OCI-LY1 (cell line): Measurements from ENCODE around the gene MBD5.

Experiments used
- H2AFZ ChIP-seq: fragments of 200-600 bp; sonication (generic), shearing (Covaris generic); 2 replicates; pipeline ENCODE4 v1.6.0; 2014; ENCODE audit warnings: antibody characterized with exemption, mild to moderate bottlenecking, low read length
- H3F3A ChIP-seq: fragments of 200-600 bp; sonication (generic), shearing (Covaris generic); 2 replicates; pipeline ENCODE4 v1.6.0; 2014; ENCODE audit warnings: mild to moderate bottlenecking, antibody characterized with exemption, low read length, moderate library complexity; ENCODE audit not compliant: insufficient read depth
- H3K27ac ChIP-seq: fragments of 200-600 bp; sonication (generic); 2 replicates; pipeline ENCODE4 v1.5.1; 2014; ENCODE audit warnings: low read length, mixed run types, mild to moderate bottlenecking, low read depth; ENCODE audit not compliant: poor library complexity, severe bottlenecking
- H3K27me3 ChIP-seq: fragments of 200-600 bp; sonication (generic); 2 replicates; pipeline ENCODE4 v1.6.0; 2014; ENCODE audit warnings: antibody characterized with exemption, mild to moderate bottlenecking, low read length, moderate library complexity; ENCODE audit not compliant: insufficient read depth
- H3K36me3 ChIP-seq: fragments of 200-600 bp; sonication (generic); 2 replicates; pipeline ENCODE4 v1.6.1; 2014; ENCODE audit warnings: mild to moderate bottlenecking, antibody characterized with exemption, low read length, moderate library complexity, mixed read lengths; ENCODE audit not compliant: insufficient read depth
- H3K4me1 ChIP-seq: fragments of 200-600 bp; sonication (generic); 2 replicates; pipeline ENCODE4 v1.5.1; 2014; ENCODE audit warnings: mild to moderate bottlenecking, low read length, moderate library complexity; ENCODE audit not compliant: insufficient read depth, severe bottlenecking
- H3K4me2 ChIP-seq: fragments of 200-600 bp; sonication (generic), shearing (Covaris generic); 2 replicates; pipeline ENCODE4 v1.6.1; 2014; ENCODE audit warnings: low read length
- H3K4me3 ChIP-seq: fragments of 200-600 bp; sonication (generic); 2 replicates; pipeline ENCODE4 v1.5.1; 2014; ENCODE audit warnings: low read length, low read depth, mild to moderate bottlenecking, mixed read lengths; ENCODE audit not compliant: poor library complexity, severe bottlenecking
- H3K79me2 ChIP-seq: fragments of 200-600 bp; shearing (Covaris generic); 2 replicates; pipeline ENCODE4 v1.6.1; 2016; ENCODE audit warnings: mixed run types, low read length, mixed read lengths; ENCODE audit not compliant: insufficient read depth
- H3K9ac ChIP-seq: fragments of 200-600 bp; sonication (generic), shearing (Covaris generic); 2 replicates; pipeline ENCODE4 v1.6.1; 2014; ENCODE audit warnings: mild to moderate bottlenecking, low read length, mixed read lengths
- H3K9me2 ChIP-seq: fragments of 200-600 bp; sonication (generic), shearing (Covaris generic); 2 replicates; pipeline ENCODE4 v1.6.1; 2014; ENCODE audit warnings: low read depth, mild to moderate bottlenecking, low read length, mixed read lengths
- H3K9me3 ChIP-seq: fragments of 200-600 bp; shearing (Covaris generic); 2 replicates; pipeline ENCODE4 v1.6.1; 2014; ENCODE audit warnings: low read length, mixed read lengths
- H4K20me1 ChIP-seq: fragments of 200-600 bp; sonication (generic), shearing (Covaris generic); 2 replicates; pipeline ENCODE4 v1.6.0; 2016; ENCODE audit warnings: mild to moderate bottlenecking, low read length; ENCODE audit not compliant: insufficient read depth
- CTCF ChIP-seq: fragments of 200-600 bp; sonication (generic), shearing (Covaris generic); IDR thresholded peaks from 2 replicates; pipeline ENCODE4 v1.5.1; 2017; ENCODE audit warnings: mild to moderate bottlenecking, antibody characterized with exemption, low read length, moderate library complexity, mixed read lengths
- EZH2 ChIP-seq: fragments of 200-600 bp; sonication (generic), shearing (Covaris generic); IDR thresholded peaks from 2 replicates; pipeline ENCODE4 v1.8.0; 2017; ENCODE audit warnings: borderline replicate concordance, mixed run types, mild to moderate bottlenecking, antibody characterized with exemption, low read length, moderate library complexity, mixed read lengths

The MBD5 gene

GRCh38 chr2:148515976-148516375, 495.1 kb downstream of the MBD5 start:
- Histone ChIP-seq H3K4me2 (no peak overlapping the region), H3K9me3 (no peaks in the 10 kb centered on the region), H4K20me1 (no peaks in the 10 kb centered on the region), H3K9ac (no peak overlapping the region), H3F3A (no peaks in the 10 kb centered on the region), H2AFZ (no peak overlapping the region), H3K4me3 (no peak overlapping the region), H3K36me3 (no peaks in the 10 kb centered on the region), H3K9me2 (no peaks in the 10 kb centered on the region), H3K79me2 (no peaks in the 10 kb centered on the region), H3K27me3 (no peaks in the 10 kb centered on the region), H3K4me1 (no peaks in the 10 kb centered on the region), H3K27ac (no peak overlapping the region)
- TF ChIP-seq CTCF (no peak), EZH2 (no peak)

GRCh38 chr2:148517296-148517695, 496.4 kb downstream of the MBD5 start:
- H3K27ac ChIP-seq = no peak overlapping the region
- TF ChIP-seq CTCF = no peak
- TF ChIP-seq EZH2 = no peak
- no peaks in the 10 kb centered on the region for H3K9me3 ChIP-seq
- H3K4me3 ChIP-seq = no peak overlapping the region
- H3K27me3 ChIP-seq = no peaks in the 10 kb centered on the region
- H2AFZ ChIP-seq = no peak overlapping the region
- H3K4me2 ChIP-seq = no peak overlapping the region
- H3K9me2 ChIP-seq = no peaks in the 10 kb centered on the region
- no peaks in the 10 kb centered on the region for H4K20me1 ChIP-seq
- H3K4me1 ChIP-seq = no peaks in the 10 kb centered on the region
- H3K9ac ChIP-seq = no peak overlapping the region
- no peaks in the 10 kb centered on the region for H3F3A ChIP-seq
- H3K79me2 ChIP-seq = no peaks in the 10 kb centered on the region
- H3K36me3 ChIP-seq = no peaks in the 10 kb centered on the region

- no peaks in the 10 kb centered on the region for H3K36me3 ChIP-seq
- no peaks in the 10 kb centered on the region for H3F3A ChIP-seq
- H3K79me2 ChIP-seq = no peaks in the 10 kb centered on the region
- H3K9me2 ChIP-seq = no peaks in the 10 kb centered on the region
- H2AFZ ChIP-seq = no peak overlapping the region
- H3K9me3 ChIP-seq = no peaks in the 10 kb centered on the region
- H3K4me1 ChIP-seq = no peaks in the 10 kb centered on the region
- H3K4me3 ChIP-seq = no peak overlapping the region
- H3K27ac ChIP-seq = no peak overlapping the region
- H4K20me1 ChIP-seq = no peaks in the 10 kb centered on the region
- no peak overlapping the region for H3K9ac ChIP-seq
- no peak overlapping the region for H3K4me2 ChIP-seq
- no peak for TF ChIP-seq EZH2
- H3K27me3 ChIP-seq = no peaks in the 10 kb centered on the region
These were observed 496.9 kb downstream of the MBD5 start for GRCh38 chr2:148517822-148518221.

- Histone ChIP-seq H3F3A (no peaks in the 10 kb centered on the region), H4K20me1 (no peaks in the 10 kb centered on the region), H3K36me3 (no peaks in the 10 kb centered on the region), H3K27ac (no peak overlapping the region), H3K9me3 (no peaks in the 10 kb centered on the region), H2AFZ (no peak overlapping the region), H3K27me3 (no peaks in the 10 kb centered on the region), H3K4me2 (no peak overlapping the region), H3K9me2 (no peaks in the 10 kb centered on the region), H3K4me1 (no peaks in the 10 kb centered on the region), H3K9ac (no peak overlapping the region), H3K4me3 (no peak overlapping the region), H3K79me2 (no peaks in the 10 kb centered on the region)
- no peak for TF ChIP-seq CTCF
- no peak for TF ChIP-seq EZH2
These were observed 498.1 kb downstream of the MBD5 start for GRCh38 chr2:148519013-148519412.
